B cell (primary cell): Measurements from ENCODE around the gene CLK4. TPM values are rescaled to one million over a fixed set of nuclear protein-coding genes. Genes with fewer than 3 reads are reported as not detected.

Source experiments
- ATAC-seq: fragments of 200-7000 bp; cut with Tn5 transposase; one replicate; pipeline ENCODE4 v1.10.0; 2021; ENCODE audit warnings: low read depth, mild to moderate bottlenecking, moderate number of reproducible peaks, moderate library complexity
- CTCF ChIA-PET: fragments of 350-600 bp; sonication (Branson Sonifier 250); formaldehyde crosslinking; loops from one replicate; lab custom pipeline; 2021; ENCODE audit warnings: antibody characterized with exemption, inconsistent platforms; lab: Charles Lee
- POLR2A ChIA-PET: fragments of 350-600 bp; sonication (Branson Sonifier 250); formaldehyde crosslinking; loops from one replicate; lab custom pipeline; 2021; ENCODE audit warnings: antibody characterized with exemption; lab: Charles Lee
- DNase-seq: peaks from one replicate; pipeline ENCODE4 v3.0.0; 2013
- H2AFZ ChIP-seq: 2 replicates; pipeline ENCODE4 v1.6.1; 2012; ENCODE audit warnings: mild to moderate bottlenecking, low read depth, low read length; ENCODE audit not compliant: insufficient read depth, poor library complexity, severe bottlenecking
- H3K27ac ChIP-seq, 2 donors: 1 replicate in 1 of 2; 2 replicates in 1 of 2; pipeline ENCODE4 v1.5.1; 2012 to 2013; ENCODE audit warnings: low read length in 2 of 2, mild to moderate bottlenecking in 2 of 2, moderate library complexity in 1 of 2
- H3K27me3 ChIP-seq, 4 experiments: fragments of 200-600 bp in 1 of 4; sonication (generic) in 1 of 4; replicated peaks in 1 of 4; 1 replicate in 2 of 4; 2 replicates in 2 of 4; pipeline versions ENCODE4 v1.6.1 to v1.7.0; 2013 to 2016; ENCODE audit warnings: low read length in 3 of 4, mild to moderate bottlenecking in 2 of 4, mixed read lengths in 1 of 4, moderate library complexity in 1 of 4; ENCODE audit not compliant: insufficient read depth in 4 of 4, control insufficient read depth in 3 of 4; ENCODE audit errors: control extremely low read depth in 1 of 4
- H3K36me3 ChIP-seq, 2 experiments: replicated peaks in 1 of 2; 1 replicate in 1 of 2; 2 replicates in 1 of 2; pipeline versions ENCODE4 v1.6.1 to v1.7.1; 2013; ENCODE audit warnings: low read length in 1 of 2; ENCODE audit not compliant: insufficient read depth in 2 of 2, control insufficient read depth in 1 of 2; ENCODE audit errors: control extremely low read depth in 1 of 2, extremely low read depth in 1 of 2
- H3K4me1 ChIP-seq, 2 donors: fragments of 200-600 bp in 1 of 2; sonication (generic) in 1 of 2; 1 replicate in 1 of 2; 2 replicates in 1 of 2; pipeline versions ENCODE4 v1.5.1 to v1.6.1; 2013 to 2017; ENCODE audit warnings: low read length in 2 of 2; ENCODE audit not compliant: control insufficient read depth in 2 of 2, insufficient read depth in 2 of 2
- H3K4me2 ChIP-seq: replicated peaks from 2 replicates; pipeline ENCODE3; 2012; ENCODE audit warnings: mild to moderate bottlenecking, low read depth, low read length; ENCODE audit not compliant: poor library complexity, severe bottlenecking
- H3K4me3 ChIP-seq, 5 experiments: fragments of 200-600 bp in 1 of 5; sonication (generic) in 1 of 5; 1 replicate in 3 of 5; 2 replicates in 2 of 5; pipeline versions ENCODE4 v1.5.1 to v1.7.0; 2011 to 2016; ENCODE audit warnings: low read length in 4 of 5, mild to moderate bottlenecking in 4 of 5, low read depth in 2 of 5, control low read depth in 1 of 5, moderate library complexity in 1 of 5; ENCODE audit not compliant: insufficient read depth in 1 of 5; ENCODE audit errors: control extremely low read depth in 1 of 5, extremely low read depth in 1 of 5
- H3K79me2 ChIP-seq: fragments of 200-600 bp; sonication (generic); one replicate; pipeline ENCODE4 v1.6.0; 2016; ENCODE audit warnings: low read length; ENCODE audit not compliant: control insufficient read depth, insufficient read depth
- H3K9ac ChIP-seq: fragments of 200-600 bp; sonication (generic); 2 replicates; pipeline ENCODE4 v1.6.1; 2017; ENCODE audit warnings: mild to moderate bottlenecking, low read length, moderate library complexity
- H3K9me3 ChIP-seq, 3 donors: one replicate each; pipeline versions ENCODE4 v1.6.1 to v1.7.1; 2013; ENCODE audit warnings: low read length in 2 of 3; ENCODE audit not compliant: control insufficient read depth in 2 of 3, insufficient read depth in 1 of 3; ENCODE audit errors: control extremely low read depth in 1 of 3
- H4K20me1 ChIP-seq: 2 replicates; pipeline ENCODE4 v1.6.0; 2012; ENCODE audit warnings: mild to moderate bottlenecking, low read length; ENCODE audit not compliant: insufficient read depth, control insufficient read depth, poor library complexity, severe bottlenecking
- H3K27ac Mint-ChIP-seq: one replicate; pipeline ENCODE4 v1.8.0; 2021; ENCODE audit warnings: mixed read lengths
- H3K27me3 Mint-ChIP-seq: one replicate; pipeline ENCODE4 v1.8.0; 2021; ENCODE audit warnings: mixed read lengths
- H3K4me1 Mint-ChIP-seq: one replicate; pipeline ENCODE4 v1.8.0; 2021; ENCODE audit warnings: mixed read lengths
- H3K4me3 Mint-ChIP-seq: one replicate; pipeline ENCODE4 v1.8.0; 2021; ENCODE audit warnings: mixed read lengths
- H3K9me3 Mint-ChIP-seq: one replicate; pipeline ENCODE4 v1.8.0; 2022; ENCODE audit warnings: mixed read lengths; ENCODE audit not compliant: insufficient read depth
- EZH2 ChIP-seq: IDR thresholded peaks from 2 replicates; pipeline ENCODE4 v1.6.1; 2012; ENCODE audit warnings: borderline replicate concordance, low read depth, mild to moderate bottlenecking, moderate library complexity, low read length; ENCODE audit not compliant: insufficient read depth, poor library complexity, severe bottlenecking
- WGBS: methylation state at CpG from one replicate; pipeline ENCODE4 v1.1.5; 2013; ENCODE audit warnings: missing lambda C conversion rate; ENCODE audit not compliant: insufficient coverage; 5-methylcytosine and 5-hydroxymethylcytosine counted together
- intact Hi-C: fragments of 100-400 bp; cut with micrococcal nuclease; formaldehyde crosslinking; loops from one replicate; pipeline ENCODE4 v1.10.0; 2022
- polyA plus RNA-seq: library from polyadenylated mRNA; depleted of rRNA; stranded (reverse); fragments of >200 nt; gene quantifications from 2 replicates; pipeline ENCODE4 v1.2.3, GENCODE V29; 2012
- total RNA-seq, 2 donors: library from RNA; stranded (reverse); fragments of 120-200 nt in 1 of 2; gene quantifications; 1 replicate in 1 of 2; 2 replicates in 1 of 2; pipeline versions ENCODE4 v1.2.3 to v1.2.4, GENCODE V29; 2013 to 2022
- TF ChIP-seq, protein P1 (sequence below): fragments of 200-600 bp; IDR thresholded peaks from one replicate; pipeline ENCODE4 v1.8.0; 2022; ENCODE audit warnings: antibody characterized with exemption, mild to moderate bottlenecking

CLK4 gene
- total and polyA plus RNA-seq, 2 donors (not counting 1 experiment from before 2014, with no cell fraction given), result 72.3 to 132 TPM

DNA sequence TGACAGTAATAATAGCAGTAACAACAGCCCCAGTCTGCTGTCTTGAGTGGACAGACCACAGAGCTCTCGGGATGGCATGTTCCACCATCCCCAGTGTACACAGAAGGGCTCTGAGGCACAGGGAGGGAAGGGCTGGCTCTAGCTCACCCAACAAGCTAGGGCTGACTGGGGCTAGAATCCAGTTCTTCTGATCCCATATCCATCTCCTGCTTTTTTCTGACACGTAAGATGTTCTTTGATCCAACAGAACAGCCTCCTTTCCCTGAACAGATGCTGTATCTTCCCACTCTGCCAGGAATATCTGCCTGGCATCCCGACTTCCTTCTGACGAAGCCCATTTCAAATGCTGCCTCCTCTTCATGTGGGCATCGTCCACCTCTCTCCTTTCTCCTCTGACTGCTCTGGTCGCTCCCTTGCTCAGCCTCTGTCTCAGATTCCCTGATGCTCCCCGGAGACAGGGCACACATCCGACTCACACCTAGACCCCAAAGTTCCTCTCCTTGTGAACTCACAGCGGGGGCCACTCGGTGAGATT is 43.6 kb upstream of the CLK4 start:
- Histone ChIP-seq H3K4me3 (no peak overlapping the region), H3K4me2 (no peak overlapping the region), H4K20me1 (no peaks in the 10 kb centered on the region), H3K27ac (no peak overlapping the region), H3K27me3 (no peaks in the 10 kb centered on the region), H2AFZ (no peak overlapping the region), H3K79me2 (no peaks in the 10 kb centered on the region), H3K9ac (no peak overlapping the region), H3K4me1 (no peaks in the 10 kb centered on the region), H3K9me3 (peaks cover 0 to 3% (median 0%) of the 10 kb centered on the region in 3 donors), H3K36me3 (no peaks in the 10 kb centered on the region)
- Mint-ChIP-seq H3K27me3 (peaks cover 12% of the 10 kb centered on the region), H3K4me1 (peaks cover 4% of the 10 kb centered on the region), H3K9me3 (no peaks in the 10 kb centered on the region), H3K4me3 (no peak overlapping the region), H3K27ac (no peak overlapping the region)
- no peak for ATAC-seq
- TF ChIP-seq, protein P1, sequence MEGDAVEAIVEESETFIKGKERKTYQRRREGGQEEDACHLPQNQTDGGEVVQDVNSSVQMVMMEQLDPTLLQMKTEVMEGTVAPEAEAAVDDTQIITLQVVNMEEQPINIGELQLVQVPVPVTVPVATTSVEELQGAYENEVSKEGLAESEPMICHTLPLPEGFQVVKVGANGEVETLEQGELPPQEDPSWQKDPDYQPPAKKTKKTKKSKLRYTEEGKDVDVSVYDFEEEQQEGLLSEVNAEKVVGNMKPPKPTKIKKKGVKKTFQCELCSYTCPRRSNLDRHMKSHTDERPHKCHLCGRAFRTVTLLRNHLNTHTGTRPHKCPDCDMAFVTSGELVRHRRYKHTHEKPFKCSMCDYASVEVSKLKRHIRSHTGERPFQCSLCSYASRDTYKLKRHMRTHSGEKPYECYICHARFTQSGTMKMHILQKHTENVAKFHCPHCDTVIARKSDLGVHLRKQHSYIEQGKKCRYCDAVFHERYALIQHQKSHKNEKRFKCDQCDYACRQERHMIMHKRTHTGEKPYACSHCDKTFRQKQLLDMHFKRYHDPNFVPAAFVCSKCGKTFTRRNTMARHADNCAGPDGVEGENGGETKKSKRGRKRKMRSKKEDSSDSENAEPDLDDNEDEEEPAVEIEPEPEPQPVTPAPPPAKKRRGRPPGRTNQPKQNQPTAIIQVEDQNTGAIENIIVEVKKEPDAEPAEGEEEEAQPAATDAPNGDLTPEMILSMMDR, result no peak
- TF ChIP-seq EZH2, result no peak
- ChIA-PET POLR2A (no interaction called here), CTCF (no interaction called here)
- intact Hi-C loops, result no loop called here
- DNase-seq, result no peak
- 84% methylated on average over 6 of the region's 10 CpGs for WGBS

GRCh38 chr5:178668579-178668978 is 41.7 kb upstream of the CLK4 start:
- POLR2A ChIA-PET, result no interaction called here
- no peak overlapping the region for H3K9ac ChIP-seq
- WGBS, result no CpG with 5 or more reads among the region's 7 CpGs
- TF ChIP-seq, protein P1, result no peak
- TF ChIP-seq EZH2, result no peak
- H3K9me3 Mint-ChIP-seq, result no peaks in the 10 kb centered on the region
- no peaks in the 10 kb centered on the region for H3K36me3 ChIP-seq
- H3K27ac ChIP-seq, result no peak overlapping the region
- no peak overlapping the region for H3K4me2 ChIP-seq
- H3K27me3 Mint-ChIP-seq, result peaks cover 22% of the 10 kb centered on the region
- H3K4me1 Mint-ChIP-seq, result peaks cover 4% of the 10 kb centered on the region
- DNase-seq (no peak), ATAC-seq (no peak)
- H3K79me2 ChIP-seq, result no peaks in the 10 kb centered on the region
- H3K27me3 ChIP-seq, result no peaks in the 10 kb centered on the region
- H3K9me3 ChIP-seq, result peaks cover 0 to 19% (median 0%) of the 10 kb centered on the region in 3 donors
- H3K4me1 ChIP-seq, result no peaks in the 10 kb centered on the region
- intact Hi-C loops, result no loop called here
- no peak overlapping the region for H3K4me3 Mint-ChIP-seq
- H2AFZ ChIP-seq, result no peak overlapping the region
- CTCF ChIA-PET, result no interaction called here
- H4K20me1 ChIP-seq, result no peaks in the 10 kb centered on the region
- H3K27ac Mint-ChIP-seq, result no peak overlapping the region
- no peak overlapping the region for H3K4me3 ChIP-seq
